Skeletal muscle tissue (tissue), 4 donors: ENCODE measurements around the gene PIGQ. TPM values are rescaled to one million over a fixed set of nuclear protein-coding genes. Genes with fewer than 3 reads are reported as not detected.
A peak's percentile ranks its signal among the peaks of the same experiment; 100 is the strongest.

Experiments used
- H3K27ac ChIP-seq: one replicate; pipeline ENCODE4 v1.7.0; 2013; ENCODE audit warnings: mild to moderate bottlenecking, low read depth, low read length, inconsistent platforms
- H3K27me3 ChIP-seq, 3 donors: one replicate each; pipeline ENCODE4 v1.7.0; 2013; ENCODE audit warnings: low read length in 3 of 3; ENCODE audit not compliant: control insufficient read depth in 3 of 3, insufficient read depth in 3 of 3
- H3K36me3 ChIP-seq, 3 donors: one replicate each; pipeline ENCODE4 v1.7.0; 2013; ENCODE audit warnings: low read length in 3 of 3; ENCODE audit not compliant: control insufficient read depth in 3 of 3, insufficient read depth in 3 of 3
- H3K4me1 ChIP-seq, 3 donors: one replicate each; pipeline ENCODE4 v1.7.0; 2013; ENCODE audit warnings: low read length in 3 of 3, mild to moderate bottlenecking in 3 of 3; ENCODE audit not compliant: control insufficient read depth in 3 of 3, insufficient read depth in 3 of 3
- H3K4me3 ChIP-seq, 3 donors: one replicate each; pipeline ENCODE4 v1.7.0; 2013; ENCODE audit warnings: low read length in 3 of 3
- H3K9ac ChIP-seq, 3 donors: one replicate each; pipeline ENCODE4 v1.7.0; 2013; ENCODE audit warnings: low read length in 3 of 3, mild to moderate bottlenecking in 3 of 3, moderate library complexity in 2 of 3, low read depth in 1 of 3
- H3K9me3 ChIP-seq, 3 donors: one replicate each; pipeline ENCODE4 v1.7.0; 2013; ENCODE audit warnings: low read length in 3 of 3; ENCODE audit not compliant: control insufficient read depth in 3 of 3
- total RNA-seq: library from RNA; depleted of rRNA; stranded (reverse); fragments of >200 nt; gene quantifications from one replicate; pipeline ENCODE4 v1.2.3, GENCODE V29; 2014
- donor health status: Osteomylitis.

Gene PIGQ
- total RNA-seq, 1 donor from 2014 or later, result 11.0 TPM

- H3K9me3 ChIP-seq, result no peaks in the 10 kb centered on the region
- H3K27me3 ChIP-seq, result no peaks in the 10 kb centered on the region
- H3K36me3 ChIP-seq, result peaks cover 2 to 11% (median 3%) of the 10 kb centered on the region in 3 donors
- H3K9ac ChIP-seq, result peak overlapping the region; percentile 71 to 76 (median 73)
- peak overlapping the region; percentile 95 for H3K27ac ChIP-seq
- H3K4me1 ChIP-seq, result peaks cover 31 to 48% (median 42%) of the 10 kb centered on the region in 3 donors
- H3K4me3 ChIP-seq, result peak overlapping the region; percentile 38 to 65 (median 63)
Observed at GRCh38 chr16:534856-535445, 34.8 kb upstream of the PIGQ start.

- H3K27me3 ChIP-seq, result no peaks in the 10 kb centered on the region
- H3K9me3 ChIP-seq, result no peaks in the 10 kb centered on the region
- H3K4me3 ChIP-seq, result peak overlapping the region in 2 of 3 donors; percentile 29 to 65
- peak overlapping the region; percentile 40 to 76 (median 73) for H3K9ac ChIP-seq
- H3K36me3 ChIP-seq, result peaks cover 1 to 10% (median 3%) of the 10 kb centered on the region in 3 donors
- H3K4me1 ChIP-seq, result peaks cover 34 to 45% (median 39%) of the 10 kb centered on the region in 3 donors
- H3K27ac ChIP-seq, result peak overlapping the region; percentile 95
Observed at GRCh38 chr16:535446-536405, 34.0 kb upstream of the PIGQ start.

GRCh38 chr16:536746-537145, 33.0 kb upstream of the PIGQ start:
- no peak overlapping the region for H3K4me3 ChIP-seq
- no peaks in the 10 kb centered on the region for H3K27me3 ChIP-seq
- H3K36me3 ChIP-seq, result peaks cover 3 to 10% (median 3%) of the 10 kb centered on the region in 3 donors
- no peaks in the 10 kb centered on the region for H3K9me3 ChIP-seq
- H3K9ac ChIP-seq, result peak overlapping the region in 1 of 3 donors; percentile 33
- H3K27ac ChIP-seq, result peak overlapping the region; percentile 95
- H3K4me1 ChIP-seq, result peaks cover 38 to 49% (median 39%) of the 10 kb centered on the region in 3 donors

- Histone ChIP-seq H3K36me3 (peaks cover 3 to 10% (median 3%) of the 10 kb centered on the region in 3 donors), H3K27ac (peak overlapping the region; percentile 95), H3K27me3 (no peaks in the 10 kb centered on the region), H3K4me3 (no peak overlapping the region), H3K4me1 (peaks cover 36 to 49% (median 38%) of the 10 kb centered on the region in 3 donors), H3K9ac (peak overlapping the region in 1 of 3 donors; percentile 33), H3K9me3 (no peaks in the 10 kb centered on the region)
Observed at GRCh38 chr16:537415-538335, 32.1 kb upstream of the PIGQ start.

- Histone ChIP-seq H3K9me3 (no peaks in the 10 kb centered on the region), H3K36me3 (peaks cover 3 to 10% (median 3%) of the 10 kb centered on the region in 3 donors), H3K27ac (no peak overlapping the region), H3K9ac (no peak overlapping the region), H3K27me3 (no peaks in the 10 kb centered on the region), H3K4me1 (peaks cover 17 to 29% (median 20%) of the 10 kb centered on the region in 3 donors), H3K4me3 (no peak overlapping the region)
Observed at GRCh38 chr16:539901-540530, 29.8 kb upstream of the PIGQ start.

- Histone ChIP-seq H3K4me1 (peaks cover 9 to 21% (median 12%) of the 10 kb centered on the region in 3 donors), H3K27me3 (no peaks in the 10 kb centered on the region), H3K36me3 (peaks cover 3 to 10% (median 3%) of the 10 kb centered on the region in 3 donors), H3K27ac (no peak overlapping the region), H3K9ac (peak overlapping the region in 1 of 3 donors; percentile 16), H3K9me3 (no peaks in the 10 kb centered on the region), H3K4me3 (no peak overlapping the region)
Observed at GRCh38 chr16:540645-541340, 29.0 kb upstream of the PIGQ start.

- Histone ChIP-seq H3K4me3 (no peak overlapping the region), H3K4me1 (peaks cover 3 to 8% (median 6%) of the 10 kb centered on the region in 3 donors), H3K9me3 (no peaks in the 10 kb centered on the region), H3K36me3 (peaks cover 0 to 3% (median 2%) of the 10 kb centered on the region in 3 donors), H3K9ac (no peak overlapping the region), H3K27ac (no peak overlapping the region), H3K27me3 (no peaks in the 10 kb centered on the region)
Observed at GRCh38 chr16:543301-544164, 26.2 kb upstream of the PIGQ start.

- H3K4me3 ChIP-seq, result no peak overlapping the region
- H3K9me3 ChIP-seq, result no peaks in the 10 kb centered on the region
- no peak overlapping the region for H3K27ac ChIP-seq
- no peaks in the 10 kb centered on the region for H3K27me3 ChIP-seq
- H3K36me3 ChIP-seq, result peaks cover 2 to 5% (median 3%) of the 10 kb centered on the region in 3 donors
- H3K4me1 ChIP-seq, result peaks cover 3 to 8% (median 6%) of the 10 kb centered on the region in 3 donors
- no peak overlapping the region for H3K9ac ChIP-seq
Observed at GRCh38 chr16:544517-544916, 25.3 kb upstream of the PIGQ start.
